Measurements from ENCODE around the gene FAM177A1. TPM values are rescaled to one million over a fixed set of nuclear protein-coding genes. Genes with fewer than 3 reads are reported as not detected.

FAM177A1 gene
- 66.4 TPM for total RNA-seq
- 114 TPM for polyA plus RNA-seq (ENCODE audit: insufficient read depth, low read depth, low replicate concordance)
- long read RNA-seq, donor 1, transcript FAM177A1-202 (6 exons, 858 nt) = major isoform, 8 of 39 reads
- long read RNA-seq, donor 1, partial matches to known transcripts = 19 of 39 reads
- long read RNA-seq, donor 1, other reads (novel, unspliced or antisense) = 6 of 39 reads
- long read RNA-seq, donor 2, transcript FAM177A1-201 (5 exons, 2,927 nt) = minor isoform, 7 of 55 reads
- long read RNA-seq, donor 2, transcript FAM177A1-202 (6 exons, 858 nt) = major isoform, 8 of 55 reads
- long read RNA-seq, donor 2, partial matches to known transcripts = 38 of 55 reads
- long read RNA-seq, donor 2, other reads (novel, unspliced or antisense) = 0 of 55 reads
- long read RNA-seq, donor 3, transcript FAM177A1-202 (6 exons, 858 nt) = major isoform, 9 of 94 reads
- long read RNA-seq, donor 3, partial matches to known transcripts = 62 of 94 reads
- long read RNA-seq, donor 3, other reads (novel, unspliced or antisense) = 18 of 94 reads
- long read RNA-seq, donor 4, transcript FAM177A1-202 (6 exons, 858 nt) = major isoform, 5 of 32 reads
- long read RNA-seq, donor 4, partial matches to known transcripts = 17 of 32 reads
- long read RNA-seq, donor 4, other reads (novel, unspliced or antisense) = 5 of 32 reads
- long read RNA-seq, donor 5, partial matches to known transcripts = 0 of 2 reads
- long read RNA-seq, donor 5, other reads (novel, unspliced or antisense) = 0 of 2 reads
- long read RNA-seq, donor 6, transcript FAM177A1-202 (6 exons, 858 nt) = major isoform, 5 of 79 reads
- long read RNA-seq, donor 6, partial matches to known transcripts = 38 of 79 reads
- long read RNA-seq, donor 6, other reads (novel, unspliced or antisense) = 28 of 79 reads
- long read RNA-seq, donor 7, transcript FAM177A1-201 (5 exons, 2,927 nt) = major isoform, 18 of 44 reads
- long read RNA-seq, donor 7, transcript FAM177A1-207 (2 exons, 540 nt) = minor isoform, 5 of 44 reads
- long read RNA-seq, donor 7, transcript FAM177A1-202 (6 exons, 858 nt) = minor isoform, 9 of 44 reads
- long read RNA-seq, donor 7, partial matches to known transcripts = 3 of 44 reads
- long read RNA-seq, donor 7, other reads (novel, unspliced or antisense) = 8 of 44 reads
- long read RNA-seq, donor 8, transcript FAM177A1-202 (6 exons, 858 nt) = major isoform, 5 of 45 reads
- long read RNA-seq, donor 8, partial matches to known transcripts = 24 of 45 reads
- long read RNA-seq, donor 8, other reads (novel, unspliced or antisense) = 13 of 45 reads
- long read RNA-seq, donor 9, partial matches to known transcripts = 0 of 4 reads
- long read RNA-seq, donor 9, other reads (novel, unspliced or antisense) = 0 of 4 reads
- long read RNA-seq, donor 10, transcript FAM177A1-201 (5 exons, 2,927 nt) = major isoform, 8 of 15 reads
- long read RNA-seq, donor 10, partial matches to known transcripts = 0 of 15 reads
- long read RNA-seq, donor 10, other reads (novel, unspliced or antisense) = 0 of 15 reads

GRCh38 chr14:35046048-35046750 is at the start of gene FAM177A1:
TSS of gene FAM177A1 (plus strand) at chr14:35046272. CDS start at chr14:35046464, 192 bp downstream.
- Histone ChIP-seq H3K36me3 (ENCODE audit: control insufficient read depth in 2 of 3, insufficient read depth in 3 of 3, low read length in 3 of 3) (no peaks in the 10 kb centered on the region), H3K27me3 (ENCODE audit: control insufficient read depth, insufficient read depth, low read length) (no peaks in the 10 kb centered on the region), H3K27ac (ENCODE audit: low read depth in 2 of 2, low read length in 2 of 2) (peak within 1 kb of the TSS; percentile 93 to 97), H3K4me3 (ENCODE audit: low read length in 3 of 3) (peak within 1 kb of the TSS; percentile 90 to 93 (median 91)), H3K9ac (ENCODE audit: low read length in 3 of 3) (peak within 1 kb of the TSS; percentile 90 to 98 (median 93)), H3K4me1 (ENCODE audit: control insufficient read depth in 2 of 3, insufficient read depth in 2 of 3, low read depth in 1 of 3, low read length in 3 of 3) (peaks cover 0 to 5% (median 2%) of the 10 kb centered on the region in 3 donors), H3K9me3 (ENCODE audit: control insufficient read depth in 2 of 3, insufficient read depth in 1 of 3, low read length in 3 of 3) (no peaks in the 10 kb centered on the region)
- DNase-seq = peak; percentile 97 to 99 (median 99)
- intact Hi-C loops (cut with DNase I) = no loop called here
- no peak for FAIRE-seq
- TF ChIP-seq CTCF (IDR thresholded peaks at IDR 0.05; ENCODE audit: borderline replicate concordance, extremely low read depth, insufficient read depth) = no peak

- no peaks in the 10 kb centered on the region for H3K27me3 ChIP-seq (ENCODE audit: control insufficient read depth, insufficient read depth, low read length)
- FAIRE-seq = no peak
- no peaks in the 10 kb centered on the region for H3K4me1 ChIP-seq (ENCODE audit: control insufficient read depth in 2 of 3, insufficient read depth in 2 of 3, low read depth in 1 of 3, low read length in 3 of 3)
- no peak overlapping the region for H3K9ac ChIP-seq (ENCODE audit: low read length in 3 of 3)
- TF ChIP-seq CTCF (IDR thresholded peaks at IDR 0.05; ENCODE audit: borderline replicate concordance, extremely low read depth, insufficient read depth) = no peak
- H3K36me3 ChIP-seq (ENCODE audit: control insufficient read depth in 2 of 3, insufficient read depth in 3 of 3, low read length in 3 of 3) = peaks cover 0 to 3% (median 0%) of the 10 kb centered on the region in 3 donors
- no peaks in the 10 kb centered on the region for H3K9me3 ChIP-seq (ENCODE audit: control insufficient read depth in 2 of 3, insufficient read depth in 1 of 3, low read length in 3 of 3)
- peak in 1 of 5 donors; percentile 20 for DNase-seq
- no peak overlapping the region for H3K27ac ChIP-seq (ENCODE audit: low read depth in 2 of 2, low read length in 2 of 2)
- H3K4me3 ChIP-seq (ENCODE audit: low read length in 3 of 3) = no peak overlapping the region
- intact Hi-C loops (cut with DNase I) = no loop called here
Observed at GRCh38 chr14:34997762-34998161, 48.3 kb upstream of the FAM177A1 start.

- Histone ChIP-seq H3K4me3 (ENCODE audit: low read length in 3 of 3) (no peak overlapping the region), H3K9ac (ENCODE audit: low read length in 3 of 3) (no peak overlapping the region), H3K27ac (ENCODE audit: low read depth in 2 of 2, low read length in 2 of 2) (no peak overlapping the region), H3K9me3 (ENCODE audit: control insufficient read depth in 2 of 3, insufficient read depth in 1 of 3, low read length in 3 of 3) (no peaks in the 10 kb centered on the region), H3K36me3 (ENCODE audit: control insufficient read depth in 2 of 3, insufficient read depth in 3 of 3, low read length in 3 of 3) (peaks cover 0 to 4% (median 0%) of the 10 kb centered on the region in 3 donors), H3K4me1 (ENCODE audit: control insufficient read depth in 2 of 3, insufficient read depth in 2 of 3, low read depth in 1 of 3, low read length in 3 of 3) (no peaks in the 10 kb centered on the region), H3K27me3 (ENCODE audit: control insufficient read depth, insufficient read depth, low read length) (no peaks in the 10 kb centered on the region)
- DNase-seq (no peak), FAIRE-seq (no peak)
- intact Hi-C loops (cut with DNase I) = no loop called here
- TF ChIP-seq CTCF (IDR thresholded peaks at IDR 0.05; ENCODE audit: borderline replicate concordance, extremely low read depth, insufficient read depth) = no peak
Observed at GRCh38 chr14:34999500-34999899, 46.6 kb upstream of the FAM177A1 start.
